Measurements from ENCODE around the gene FAM117A.

The FAM117A gene

DNA sequence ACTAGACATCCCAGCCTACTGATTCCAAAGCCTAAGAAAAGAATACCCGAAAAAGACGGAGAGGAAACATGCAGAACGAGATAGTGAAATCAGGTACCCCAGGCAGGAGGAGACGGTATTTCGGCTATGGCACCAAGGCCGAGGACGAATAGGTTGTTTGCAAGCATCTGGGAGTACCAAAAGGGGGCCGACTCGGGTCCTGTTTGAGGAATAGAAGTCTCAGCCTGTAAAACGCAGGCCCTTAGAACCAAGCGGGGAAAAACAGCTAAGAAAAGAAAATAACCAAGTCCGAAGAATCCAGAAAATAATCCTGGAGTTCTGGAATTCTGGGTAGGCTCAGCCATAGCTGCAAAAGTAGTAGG lies 56.7 kb downstream of the FAM117A start:
- DNase-seq: no peak

DNA sequence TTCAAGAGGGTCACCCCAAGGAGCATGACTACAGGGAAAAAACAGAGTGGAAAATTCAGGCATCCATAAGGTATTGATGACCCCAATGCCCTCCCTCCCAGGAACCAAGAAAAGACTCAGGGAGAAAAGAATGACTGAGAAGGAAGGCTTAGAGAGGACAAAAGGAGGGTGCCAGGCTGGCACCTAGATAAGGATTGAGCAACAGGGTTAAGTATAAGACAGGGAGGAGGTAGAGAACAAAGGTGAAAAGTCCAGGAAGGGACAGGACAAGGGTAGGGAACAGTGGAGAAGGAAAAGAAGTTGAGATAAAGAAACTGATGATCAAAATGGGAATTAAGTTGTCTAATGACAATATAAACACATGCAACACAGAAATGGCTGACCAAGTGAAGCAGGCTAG lies 58.7 kb downstream of the FAM117A start:
- DNase-seq: no peak

DNA sequence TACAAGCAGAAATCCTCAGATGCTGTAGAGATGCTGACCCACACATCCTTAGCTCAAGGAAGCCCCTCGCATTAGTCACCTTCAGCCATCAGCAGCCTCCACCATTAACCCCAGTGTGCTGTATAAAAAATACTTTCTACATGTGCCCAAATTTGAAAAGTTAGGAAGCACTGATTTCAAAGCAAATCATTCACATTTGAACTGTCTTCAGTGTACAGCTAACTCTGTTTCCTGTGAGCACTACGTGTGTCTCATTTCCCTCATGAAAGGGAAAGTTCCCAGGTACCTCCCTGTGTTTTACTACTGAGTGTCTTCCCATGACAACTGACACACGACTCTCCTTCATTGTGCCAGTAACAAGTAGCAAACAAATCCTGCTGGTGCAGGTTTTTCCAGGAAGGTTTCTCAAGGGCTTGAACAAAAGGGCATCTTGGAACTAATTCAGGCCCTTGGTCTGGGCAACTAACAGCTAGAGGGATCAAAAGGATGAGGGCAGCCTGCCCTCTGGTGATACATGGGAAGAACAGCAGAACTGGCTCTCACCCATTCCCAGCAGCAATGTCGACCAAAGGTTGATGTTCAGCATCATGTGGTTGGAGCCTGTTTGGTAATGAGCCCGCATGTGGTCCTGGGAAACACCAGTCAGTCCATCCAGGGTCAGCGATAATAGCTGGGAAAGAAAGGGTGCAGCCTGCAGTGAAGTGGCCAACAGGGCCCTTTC lies 60.2 kb downstream of the FAM117A start:
- no peak for DNase-seq

DNA sequence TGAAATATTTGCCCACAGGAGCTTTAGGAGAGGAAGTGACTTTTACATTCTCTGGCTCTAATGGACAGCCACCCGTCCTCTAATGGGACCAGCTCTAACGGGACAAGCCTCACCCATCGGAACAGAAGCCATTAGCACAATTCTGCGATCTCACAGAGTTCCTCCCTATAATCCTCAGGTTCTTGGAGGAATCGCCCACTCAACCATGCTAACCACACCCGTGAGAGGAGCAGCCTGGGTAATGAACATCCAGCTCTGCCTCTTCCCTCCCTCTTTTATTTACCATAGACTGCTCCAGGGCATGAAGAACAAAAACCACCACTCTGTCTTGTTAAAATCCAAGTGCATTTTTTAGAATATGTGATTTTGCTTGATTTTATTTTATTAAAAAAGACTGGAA lies 63.0 kb downstream of the FAM117A start:
- DNase-seq: no peak

DNA sequence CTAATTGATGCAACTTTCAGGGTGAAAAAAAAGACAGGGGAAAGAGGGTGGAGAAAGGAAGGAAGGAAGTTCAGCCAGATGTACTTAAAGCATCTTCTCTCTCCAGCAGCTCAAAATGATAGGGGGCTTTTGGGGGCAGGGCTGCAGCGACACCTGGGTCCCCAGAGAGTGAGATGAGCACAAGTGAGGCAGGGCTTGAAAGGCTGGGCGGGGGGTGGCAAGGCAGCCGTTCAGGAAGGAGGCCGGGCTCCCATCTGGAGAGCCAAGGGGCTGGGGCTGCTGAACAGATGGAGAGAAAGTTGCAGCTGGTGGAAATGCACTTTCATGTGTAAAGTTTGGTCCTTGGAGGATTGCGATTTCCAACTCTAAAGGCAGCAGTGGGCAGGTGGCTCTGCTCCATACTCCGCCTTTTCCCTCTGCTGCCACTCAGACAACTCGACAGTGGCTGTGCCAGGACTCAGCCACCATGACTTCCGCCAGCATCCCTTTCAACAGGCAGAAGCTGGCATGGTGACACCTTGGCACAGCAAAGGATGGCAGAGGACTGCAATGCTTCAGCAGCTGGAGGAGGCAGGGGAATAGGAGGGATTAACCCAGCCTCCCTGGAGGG lies 63.9 kb downstream of the FAM117A start:
- DNase-seq: no peak

DNA sequence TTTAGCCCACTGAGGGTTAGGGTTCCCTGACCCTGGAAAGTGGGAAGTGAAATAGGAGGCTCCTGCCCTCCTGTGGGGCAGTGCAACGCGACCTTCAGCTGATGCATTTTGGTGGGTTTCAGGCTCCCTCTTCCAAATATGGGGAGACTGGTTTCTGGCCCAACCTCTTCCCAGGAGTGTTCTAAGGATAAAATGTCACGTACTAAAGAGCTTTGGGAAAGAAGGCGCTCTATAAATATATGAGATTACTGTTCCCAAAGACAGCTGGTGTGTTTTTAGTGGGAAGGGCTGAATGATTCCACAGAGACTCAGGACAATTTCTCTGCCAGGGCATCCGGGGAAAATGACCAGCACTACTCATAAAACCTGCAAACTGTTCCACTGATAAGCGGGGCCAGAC lies 65.9 kb downstream of the FAM117A start:
- no peak for DNase-seq

DNA sequence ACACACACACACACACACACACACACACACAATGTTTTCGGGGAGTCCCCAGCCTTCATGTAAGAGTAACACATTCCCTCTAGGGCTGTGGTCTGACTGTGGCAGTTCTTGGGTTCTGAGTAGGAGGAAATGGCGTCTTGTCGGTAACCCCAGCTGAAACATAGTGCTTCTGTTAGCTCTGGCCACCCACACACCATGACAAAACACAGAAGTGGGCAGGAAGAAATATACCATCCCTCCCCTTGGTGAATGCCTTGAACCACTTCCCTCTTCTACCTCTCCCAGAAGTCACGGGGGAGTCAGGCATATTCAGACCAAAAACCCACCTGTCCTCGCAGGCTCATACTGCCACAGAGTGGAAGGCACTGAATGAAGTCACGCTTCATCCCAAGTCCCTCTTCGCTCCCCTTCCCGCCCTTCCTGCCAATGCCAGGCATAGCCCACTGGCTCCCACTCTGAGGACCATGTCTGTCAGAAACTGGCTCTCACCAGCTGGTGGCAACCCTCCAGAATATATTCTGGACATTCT lies 67.6 kb downstream of the FAM117A start:
- DNase-seq: no peak

DNA sequence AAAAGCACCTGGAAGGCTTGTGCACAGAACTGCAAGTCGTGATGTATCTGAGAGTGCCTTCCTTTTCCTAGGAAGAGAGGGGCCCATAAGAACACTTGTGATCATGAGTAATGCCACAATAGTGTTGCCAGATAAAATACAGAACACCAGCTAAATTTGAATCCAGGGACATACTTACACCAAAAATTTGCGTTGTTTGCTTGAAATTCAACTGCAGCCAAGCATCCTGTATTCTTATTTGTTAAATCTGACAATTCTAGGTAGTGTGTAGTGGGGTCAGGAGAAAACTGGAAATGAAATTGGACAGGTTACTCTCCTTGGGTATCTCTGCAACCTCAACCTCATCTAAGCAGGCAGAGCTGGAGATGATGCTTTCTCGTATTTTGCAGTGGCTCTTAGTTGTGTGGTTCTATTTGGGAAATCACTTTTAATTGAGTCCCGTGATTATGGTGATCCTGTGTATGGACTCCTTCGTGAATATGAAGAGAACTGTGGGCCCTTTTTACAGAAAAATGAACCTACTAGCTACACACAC lies 68.2 kb downstream of the FAM117A start:
- no peak for DNase-seq

DNA sequence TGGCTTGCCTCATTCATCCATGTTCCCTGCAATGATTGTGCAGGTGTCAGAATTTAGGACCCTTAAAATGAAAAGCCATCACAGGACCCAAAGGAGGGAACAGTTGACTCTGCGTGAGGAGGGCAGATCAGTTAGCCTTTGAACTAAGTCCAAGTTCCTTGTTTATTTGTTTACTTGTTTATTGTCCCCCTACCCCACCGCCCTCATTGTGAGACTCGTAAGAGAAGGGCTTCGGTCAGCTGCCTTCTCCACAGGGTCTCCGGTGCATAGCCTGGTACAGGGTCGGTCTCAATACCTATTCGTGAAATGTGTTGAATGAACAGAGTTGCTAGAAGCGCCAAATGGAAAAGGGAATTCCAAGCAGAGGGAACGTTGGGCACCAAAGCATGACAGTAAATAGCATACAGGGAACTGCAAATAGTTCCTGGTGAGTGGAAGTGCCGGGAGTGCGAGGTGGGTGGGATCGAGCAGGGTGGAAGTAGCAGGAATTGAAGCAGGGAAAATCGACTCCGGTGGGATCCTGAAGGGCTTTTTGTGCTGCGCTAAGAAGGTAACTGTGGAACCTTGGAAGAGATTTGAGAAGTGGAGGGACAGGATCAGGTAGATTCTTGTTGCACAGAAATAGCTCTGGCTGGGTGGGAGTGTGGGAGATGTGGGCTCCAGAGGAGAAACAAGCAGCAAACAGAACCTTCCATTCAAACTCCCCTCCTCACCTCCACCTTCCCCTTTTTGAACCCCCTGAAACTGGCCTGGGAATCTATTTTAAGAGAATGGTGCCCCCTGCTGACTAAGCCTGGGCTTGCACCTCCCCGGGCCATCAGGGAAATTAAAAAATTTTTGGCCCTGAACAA lies 68.9 kb downstream of the FAM117A start:
- no peak for DNase-seq

DNA sequence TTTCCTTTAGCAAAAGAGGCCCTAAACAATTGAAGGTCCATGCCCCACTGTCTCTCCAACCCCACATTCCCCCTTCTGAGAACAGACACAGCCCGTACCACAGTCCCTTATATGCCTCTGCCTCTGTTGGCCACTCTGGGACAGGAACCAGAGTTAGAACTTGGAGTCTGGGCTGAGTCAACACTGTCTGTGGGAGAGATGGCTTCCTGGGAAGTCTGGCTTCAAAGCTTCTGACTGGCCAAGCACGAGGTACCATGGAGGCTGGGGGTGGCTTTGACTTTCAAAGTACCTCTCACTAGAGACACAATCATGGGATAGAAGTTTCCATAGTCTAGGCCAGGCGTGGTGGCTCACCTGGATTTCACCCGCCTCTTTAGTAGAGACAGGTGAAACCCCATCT lies 71.2 kb downstream of the FAM117A start:
- DNase-seq: no peak

DNA sequence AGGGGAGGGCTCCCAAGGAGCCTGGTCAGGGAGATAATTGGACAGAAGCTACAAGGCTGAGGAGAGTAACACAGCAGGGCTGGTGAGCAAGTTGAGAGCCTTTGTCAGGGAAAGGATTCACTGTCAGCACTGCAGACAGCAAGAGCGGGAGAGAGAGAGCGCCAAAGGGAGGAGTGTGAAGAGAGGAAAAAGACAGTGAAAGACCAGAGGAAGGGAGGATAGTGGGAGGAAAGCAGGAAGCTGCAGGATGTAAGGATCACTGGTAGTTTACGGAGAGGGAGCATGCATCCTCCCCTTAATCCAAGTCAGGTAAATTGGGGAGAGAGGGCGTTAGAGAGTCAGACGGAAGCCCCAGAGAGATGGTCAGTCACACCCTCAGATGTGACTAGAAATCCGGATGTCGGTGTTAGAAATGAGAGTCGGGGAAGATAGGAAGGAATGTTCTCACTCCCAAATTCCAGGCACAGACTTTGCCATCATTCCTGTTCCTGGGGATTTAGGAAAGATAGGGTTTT lies 72.2 kb downstream of the FAM117A start:
- DNase-seq: no peak

DNA sequence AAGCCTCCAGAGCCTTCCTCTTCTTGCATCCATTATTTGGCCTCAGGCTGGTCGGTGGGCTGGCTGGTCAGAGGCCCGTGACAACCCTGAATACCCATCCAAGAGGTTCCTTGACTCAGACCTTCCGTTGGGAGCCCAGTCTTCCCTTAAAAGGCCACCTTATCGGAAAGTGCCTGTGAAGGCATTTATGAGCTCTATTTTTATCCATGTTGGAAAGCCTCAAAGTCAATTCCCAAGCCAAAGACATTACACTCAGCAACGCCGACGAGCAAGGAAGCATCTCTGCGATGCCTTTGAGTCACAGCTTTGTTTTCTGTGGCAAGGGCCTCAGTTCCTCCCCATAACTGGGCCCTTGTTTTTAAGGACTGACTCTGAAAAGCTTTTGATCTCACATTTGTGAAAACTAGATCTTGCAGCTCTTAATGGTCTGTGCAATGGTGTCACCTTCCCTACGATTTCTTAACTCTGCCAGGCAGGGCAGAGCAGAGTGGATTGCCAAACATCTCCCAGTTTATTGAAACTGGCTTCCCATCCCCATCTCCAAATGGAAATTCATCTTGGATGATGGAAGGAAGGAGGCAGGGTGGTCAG lies 72.8 kb downstream of the FAM117A start:
- DNase-seq: no peak

DNA sequence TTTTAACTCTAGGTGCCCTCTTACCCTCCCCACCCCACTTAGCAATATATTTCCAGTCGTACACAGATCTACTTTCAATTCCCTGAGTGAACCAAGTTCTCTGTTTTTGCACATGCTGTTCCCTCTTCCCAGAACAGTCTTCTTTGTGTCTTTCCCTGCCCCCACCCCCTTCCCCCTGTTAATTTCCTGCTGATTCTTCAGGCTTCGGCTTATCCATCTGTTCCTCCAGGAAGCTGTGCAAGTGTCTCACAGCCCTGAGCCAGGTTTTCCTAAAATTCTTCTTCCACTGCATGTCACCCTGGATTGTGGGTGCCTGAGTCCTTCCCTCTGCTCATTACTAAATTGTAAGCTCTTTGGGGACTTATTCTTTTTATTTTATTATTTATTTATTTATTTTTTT lies 73.7 kb downstream of the FAM117A start:
- DNase-seq: no peak

DNA sequence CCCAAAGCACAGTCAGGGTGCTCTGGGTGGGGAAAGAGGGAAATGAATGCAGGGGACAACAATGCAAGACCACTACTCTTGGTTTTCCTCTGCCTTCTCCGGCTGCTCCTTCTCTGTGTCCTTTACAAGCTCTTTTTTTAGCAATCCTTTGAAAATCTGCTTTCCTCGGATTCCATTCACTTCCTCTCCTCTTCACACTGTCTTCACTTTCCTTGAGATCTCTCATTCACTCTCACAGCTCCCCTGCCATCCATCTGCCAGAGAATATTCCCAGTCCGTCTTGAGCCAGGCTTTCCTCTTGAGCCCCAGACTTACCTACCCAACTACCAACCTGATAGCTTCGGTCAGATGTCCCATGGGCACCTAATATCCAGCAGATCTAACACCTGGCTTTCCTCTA lies 75.1 kb downstream of the FAM117A start:
- no peak for DNase-seq

DNA sequence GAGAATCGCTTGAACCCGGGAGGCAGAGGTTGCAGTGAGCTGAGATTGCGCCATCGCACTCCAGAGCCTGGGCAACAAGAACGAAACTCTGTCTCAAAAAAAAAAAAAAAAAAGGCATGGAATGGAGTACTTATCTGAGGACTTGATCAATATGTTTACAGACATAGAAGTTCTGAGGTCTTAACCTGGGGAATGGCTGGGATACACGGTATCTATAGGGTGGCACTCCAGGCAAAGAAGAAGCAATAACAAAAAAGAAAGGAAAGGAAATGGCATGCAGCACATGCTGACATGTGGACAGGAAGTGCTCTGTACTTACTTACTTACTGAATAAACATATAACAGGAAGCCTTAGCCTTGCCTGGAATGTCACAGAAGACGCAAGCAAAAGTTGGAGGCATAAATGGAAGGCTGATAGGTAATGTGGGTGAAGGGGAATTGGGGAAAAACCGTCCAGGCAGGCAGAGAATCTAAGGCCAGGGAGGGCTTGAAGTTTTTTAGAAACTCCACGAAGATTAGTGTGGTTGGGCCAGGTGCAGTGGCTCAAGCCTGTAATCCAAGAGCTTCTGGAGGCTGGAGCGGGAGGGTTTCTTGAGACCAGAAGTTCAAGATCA lies 75.9 kb downstream of the FAM117A start:
- DNase-seq: no peak

DNA sequence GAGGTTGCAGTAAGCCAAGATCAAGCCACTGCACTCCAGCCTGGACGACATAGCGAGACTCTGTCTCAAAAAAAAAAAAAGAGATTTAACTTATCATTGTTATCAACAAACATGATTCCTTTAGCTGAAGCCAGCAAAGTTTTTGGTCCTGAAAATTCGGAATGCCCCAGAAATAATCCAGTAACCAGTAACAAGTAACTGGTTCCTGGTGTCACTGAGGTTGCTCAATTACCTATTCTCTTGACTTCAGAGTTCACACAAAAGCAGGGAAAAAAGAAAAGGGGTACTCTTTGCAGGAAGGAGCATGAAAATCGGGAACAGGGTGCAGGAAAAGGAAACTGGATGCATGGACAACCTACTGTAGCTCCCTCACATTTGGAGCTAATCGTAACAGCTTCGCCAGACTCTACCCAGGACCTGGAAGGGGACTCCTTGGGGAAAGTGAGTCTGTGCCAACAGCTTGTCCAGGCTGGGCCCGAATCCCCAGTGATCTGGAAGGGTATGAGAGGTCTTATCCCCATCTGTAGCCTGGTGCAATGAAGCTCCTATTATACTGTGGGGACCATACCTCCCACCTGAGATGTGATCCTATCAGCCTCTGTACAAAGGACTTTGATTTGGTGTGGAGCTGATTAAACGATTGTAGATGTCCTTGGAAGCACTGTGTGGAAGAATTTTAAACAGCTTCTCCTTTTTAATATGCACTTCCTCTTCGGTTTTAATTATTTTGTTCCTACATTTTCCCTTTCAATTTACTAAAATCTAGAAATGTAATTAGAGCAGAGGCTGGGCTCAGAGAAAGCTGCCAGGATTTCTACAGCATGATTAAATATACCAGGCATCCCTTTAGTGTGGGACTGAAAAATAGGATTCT lies 82.6 kb downstream of the FAM117A start:
- no peak for DNase-seq

DNA sequence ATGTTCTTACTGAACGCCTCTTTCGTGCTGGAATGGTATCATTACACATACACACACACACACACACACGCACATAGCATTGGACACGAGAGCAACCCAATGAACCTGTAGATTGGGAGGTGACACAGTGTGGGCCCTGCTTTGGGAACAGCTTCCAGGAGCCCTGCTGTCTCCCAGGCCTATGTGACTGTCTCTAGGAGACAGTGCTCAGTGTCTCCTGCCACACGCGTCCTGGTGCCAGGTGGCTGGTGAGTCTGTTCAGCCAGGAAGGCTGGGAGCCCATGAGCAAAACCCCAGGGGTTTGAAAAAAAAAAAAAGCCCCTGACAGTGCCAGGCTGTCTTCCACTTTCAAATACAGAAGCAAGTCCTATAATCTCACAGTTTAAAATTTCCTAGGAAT lies 83.6 kb downstream of the FAM117A start:
- DNase-seq: no peak

DNA sequence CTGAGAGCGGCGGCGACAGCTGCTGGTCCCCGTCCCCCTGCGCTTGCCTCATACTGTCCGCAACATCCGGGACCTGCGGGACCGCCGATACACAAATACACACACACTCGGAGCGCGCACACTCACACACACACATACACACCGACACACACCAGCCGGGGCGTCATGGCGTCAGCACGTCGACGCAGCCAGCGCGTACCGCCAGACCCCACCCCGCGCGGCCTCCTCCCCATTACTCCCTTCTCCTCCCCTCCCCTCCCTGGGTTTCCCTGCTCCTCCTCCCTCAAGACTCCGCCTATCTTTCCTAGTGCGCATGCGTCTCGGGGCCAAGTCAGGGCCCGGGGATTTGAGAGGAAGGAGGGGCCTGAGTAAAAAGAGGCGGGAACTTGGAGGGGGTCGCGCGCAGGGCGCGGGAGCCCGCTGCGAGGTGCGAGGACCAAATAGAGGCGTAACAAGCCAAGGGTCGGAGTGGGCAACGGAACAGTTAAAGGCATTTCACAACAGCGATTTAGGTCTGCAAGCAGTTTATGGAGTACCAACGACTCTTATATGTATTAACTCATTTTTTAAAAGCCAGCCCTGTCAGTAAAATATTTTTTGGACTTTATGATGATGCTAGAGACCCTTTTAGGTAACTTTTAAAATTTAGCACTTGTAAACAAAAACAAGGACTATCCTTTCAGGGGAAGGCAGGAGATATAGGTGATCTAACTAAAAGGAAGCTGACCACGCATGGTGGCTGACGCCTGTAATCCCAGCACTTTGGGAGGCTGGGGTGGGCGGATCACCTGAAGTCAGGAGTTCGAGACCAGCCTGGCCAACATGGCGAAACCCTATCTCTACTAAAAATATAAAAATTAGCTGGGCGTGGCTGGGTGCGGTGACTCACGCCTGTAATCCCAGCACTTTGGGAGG lies 85.7 kb downstream of the FAM117A start, which contains the start of gene SPOP:
Gene SPOP (minus strand): TSS at position 165 of the 915 bp plus-strand sequence. CDS start 55,287 bp downstream, outside the sequence.
- peak; percentile 94 for DNase-seq

DNA sequence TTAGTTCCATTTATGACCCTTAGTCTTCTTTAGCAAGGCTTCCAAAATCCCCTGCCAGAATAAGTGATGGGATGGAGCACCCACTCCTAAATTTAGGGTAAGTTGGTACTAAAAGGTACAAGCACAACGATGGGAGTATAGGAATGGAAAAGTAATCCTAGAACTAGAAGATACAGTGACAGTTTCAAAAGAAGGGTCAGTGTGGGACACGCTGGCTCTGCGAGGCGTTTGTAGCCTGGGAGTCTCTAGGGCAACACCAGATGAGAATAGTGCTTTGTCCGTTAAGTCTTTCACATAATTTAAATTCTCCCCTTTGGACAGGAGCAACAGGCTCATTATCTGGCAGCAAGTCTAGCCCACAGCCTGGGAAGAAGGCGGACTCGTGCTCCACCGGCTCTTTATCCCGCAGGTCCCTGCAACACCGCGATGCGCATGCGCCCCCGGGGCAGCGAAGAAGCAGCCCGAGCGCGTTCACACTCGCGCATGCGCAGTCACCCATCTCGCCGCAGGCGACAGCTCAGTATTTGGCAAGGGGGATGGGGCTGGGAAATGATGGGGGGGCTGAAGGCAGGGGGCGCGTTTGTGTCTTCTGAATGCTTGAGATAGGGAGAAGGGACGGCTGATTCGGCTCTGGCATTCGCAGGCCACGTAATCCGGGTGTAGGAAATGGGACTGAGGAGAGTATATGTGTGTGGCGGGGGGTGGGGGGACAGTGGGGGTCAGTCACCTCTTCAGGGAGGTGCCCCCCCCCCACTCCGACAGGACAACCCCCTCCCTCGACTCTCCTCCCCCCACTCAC lies 86.6 kb downstream of the FAM117A start:
- peak; percentile 95 for DNase-seq

Data from NCI-H2107 (cell line).